ENCODE measurements around the gene SMG7. TPM values are rescaled to one million over a fixed set of nuclear protein-coding genes. Genes with fewer than 3 reads are reported as not detected.

SMG7 gene
- total RNA-seq, 2 experiments from 2014 or later, result 35.2 to 39.1 TPM

- TF ChIP-seq CTCF (IDR thresholded peaks at IDR 0.05), result no peak
- Histone ChIP-seq H3K27me3 (ENCODE audit: control insufficient read depth in 1 of 2, insufficient read depth in 2 of 2, low read length in 2 of 2) (peaks cover 0 to 15% of the 10 kb centered on the region in 2 experiments), H3K27ac (ENCODE audit: low read depth in 1 of 2, low read length in 2 of 2) (no peak overlapping the region), H3K36me3 (ENCODE audit: insufficient read depth, low read length) (no peaks in the 10 kb centered on the region), H3K4me1 (ENCODE audit: insufficient read depth, low read length) (no peaks in the 10 kb centered on the region), H3K4me3 (ENCODE audit: low read length) (no peak overlapping the region), H3K9me3 (ENCODE audit: control insufficient read depth in 1 of 2, insufficient read depth in 1 of 2, low read length in 2 of 2) (no peaks in the 10 kb centered on the region)
- intact Hi-C loops (cut with DNase I, micrococcal nuclease), result no loop called here
- Mint-ChIP-seq H3K27me3 (peaks cover 38% of the 10 kb centered on the region), H3K27ac (no peak overlapping the region), H3K4me1 (ENCODE audit: low read depth) (no peaks in the 10 kb centered on the region), H3K4me3 (no peak overlapping the region), H3K36me3 (ENCODE audit: low read depth) (no peaks in the 10 kb centered on the region), H3K9me3 (no peaks in the 10 kb centered on the region)
- ATAC-seq (ENCODE audit: poor library complexity), result no peak
- ChIA-PET POLR2A (interaction anchor here (0.6 to 0.9 kb wide), 2 partner anchors 76 to 294 kb away, joined by 3 to 5 read pairs; no protein-coding TSS in a partner anchor), CTCF (no interaction called here)
- no peak for DNase-seq
Measured at GRCh38 chr1:183463566-183463965, 8.7 kb upstream of the SMG7 start.

- no peak overlapping the region for H3K4me3 Mint-ChIP-seq
- ATAC-seq (ENCODE audit: poor library complexity) (no peak), DNase-seq (peak in 2 of 14 experiments; percentile 29 to 45)
- Histone ChIP-seq H3K9me3 (ENCODE audit: control insufficient read depth in 1 of 2, insufficient read depth in 1 of 2, low read length in 2 of 2) (no peaks in the 10 kb centered on the region), H3K27ac (ENCODE audit: low read depth in 1 of 2, low read length in 2 of 2) (no peak overlapping the region), H3K4me3 (ENCODE audit: low read length) (no peak overlapping the region), H3K36me3 (ENCODE audit: insufficient read depth, low read length) (no peaks in the 10 kb centered on the region), H3K4me1 (ENCODE audit: insufficient read depth, low read length) (peaks cover 8% of the 10 kb centered on the region), H3K27me3 (ENCODE audit: control insufficient read depth in 1 of 2, insufficient read depth in 2 of 2, low read length in 2 of 2) (peaks cover 0 to 15% of the 10 kb centered on the region in 2 experiments)
- peaks cover 15% of the 10 kb centered on the region for H3K4me1 Mint-ChIP-seq (ENCODE audit: low read depth)
- CTCF ChIA-PET, result no interaction called here
- POLR2A ChIA-PET, result no interaction called here
- H3K27me3 Mint-ChIP-seq, result peaks cover 20% of the 10 kb centered on the region
- no peaks in the 10 kb centered on the region for H3K9me3 Mint-ChIP-seq
- H3K27ac Mint-ChIP-seq, result no peak overlapping the region
- H3K36me3 Mint-ChIP-seq (ENCODE audit: low read depth), result peaks cover 16% of the 10 kb centered on the region
- TF ChIP-seq CTCF (IDR thresholded peaks at IDR 0.05), result no peak
- intact Hi-C loops (cut with DNase I, micrococcal nuclease), result loop anchor here in 1 of 2 experiments (5.0 kb wide), 2 partner anchors 216 to 451 kb away; no protein-coding TSS in a partner anchor
Measured at GRCh38 chr1:183466781-183467180, 5.5 kb upstream of the SMG7 start.

- peaks cover 23% of the 10 kb centered on the region for H3K36me3 Mint-ChIP-seq (ENCODE audit: low read depth)
- H3K4me1 ChIP-seq (ENCODE audit: insufficient read depth, low read length), result peaks cover 8% of the 10 kb centered on the region
- H3K4me3 ChIP-seq (ENCODE audit: low read length), result no peak overlapping the region
- peaks cover 22% of the 10 kb centered on the region for H3K4me1 Mint-ChIP-seq (ENCODE audit: low read depth)
- no peak for TF ChIP-seq CTCF (IDR thresholded peaks at IDR 0.05)
- H3K27ac ChIP-seq (ENCODE audit: low read depth in 1 of 2, low read length in 2 of 2), result no peak overlapping the region
- H3K9me3 Mint-ChIP-seq, result no peaks in the 10 kb centered on the region
- CTCF ChIA-PET, result no interaction called here
- peaks cover 10% of the 10 kb centered on the region for H3K27me3 Mint-ChIP-seq
- intact Hi-C loops (cut with DNase I, micrococcal nuclease), result loop anchor here in 1 of 2 experiments (5.0 kb wide), 2 partner anchors 215 to 450 kb away; no protein-coding TSS in a partner anchor
- no peak overlapping the region for H3K4me3 Mint-ChIP-seq
- H3K27me3 ChIP-seq (ENCODE audit: control insufficient read depth in 1 of 2, insufficient read depth in 2 of 2, low read length in 2 of 2), result peaks cover 0 to 15% of the 10 kb centered on the region in 2 experiments
- H3K9me3 ChIP-seq (ENCODE audit: control insufficient read depth in 1 of 2, insufficient read depth in 1 of 2, low read length in 2 of 2), result no peaks in the 10 kb centered on the region
- POLR2A ChIA-PET, result no interaction called here
- no peak overlapping the region for H3K27ac Mint-ChIP-seq
- no peak for ATAC-seq (ENCODE audit: poor library complexity)
- H3K36me3 ChIP-seq (ENCODE audit: insufficient read depth, low read length), result no peaks in the 10 kb centered on the region
- no peak for DNase-seq
Measured at GRCh38 chr1:183467687-183468086, 4.6 kb upstream of the SMG7 start.
